Stimulated activated CD4-positive, alpha-beta T cell treated with anti-CD3 and anti-CD28 coated beads, TNF-alpha, amount 100 ng/mL, for 48 hours (primary cell): Measurements from ENCODE around the gene HS3ST5.

ENCODE experiments used
- DNase-seq, 3 donors: peaks; one replicate each; pipeline ENCODE4 v3.0.0-alpha.2; 2020; ENCODE audit warnings: low read depth in 3 of 3

The HS3ST5 gene, protein sequence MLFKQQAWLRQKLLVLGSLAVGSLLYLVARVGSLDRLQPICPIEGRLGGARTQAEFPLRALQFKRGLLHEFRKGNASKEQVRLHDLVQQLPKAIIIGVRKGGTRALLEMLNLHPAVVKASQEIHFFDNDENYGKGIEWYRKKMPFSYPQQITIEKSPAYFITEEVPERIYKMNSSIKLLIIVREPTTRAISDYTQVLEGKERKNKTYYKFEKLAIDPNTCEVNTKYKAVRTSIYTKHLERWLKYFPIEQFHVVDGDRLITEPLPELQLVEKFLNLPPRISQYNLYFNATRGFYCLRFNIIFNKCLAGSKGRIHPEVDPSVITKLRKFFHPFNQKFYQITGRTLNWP

GRCh38 chr6:114342826-114343781 is at the start of gene HS3ST5:
HS3ST5 (minus strand) TSS chr6:114343023; CDS start chr6:114062845, 280,178 bp downstream.
- no peak for DNase-seq

DNA sequence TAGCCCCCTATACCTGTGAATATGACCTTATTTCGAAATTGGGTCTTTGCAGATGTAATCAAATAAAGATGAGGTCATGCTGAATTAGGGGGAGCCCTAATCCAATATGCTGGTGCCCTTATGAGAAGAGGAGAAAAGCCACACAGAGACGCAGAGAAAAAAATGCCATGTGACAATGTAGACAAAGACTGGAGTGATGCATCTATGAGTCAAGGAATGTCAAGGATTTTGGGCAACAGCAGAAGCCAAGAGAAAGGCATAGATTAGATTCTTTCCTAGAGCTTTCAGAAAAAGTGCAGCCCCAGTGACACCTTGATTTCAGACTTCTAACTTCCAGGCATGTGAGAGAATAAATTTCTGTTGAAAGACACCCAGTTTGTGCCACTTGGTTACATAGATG is 47.4 kb upstream of the HS3ST5 start:
- DNase-seq: no peak

GRCh38 chr6:114389111-114389510 is 46.3 kb upstream of the HS3ST5 start:
- DNase-seq: no peak

GRCh38 chr6:114382406-114382805 is 39.6 kb upstream of the HS3ST5 start:
- DNase-seq: no peak

DNA sequence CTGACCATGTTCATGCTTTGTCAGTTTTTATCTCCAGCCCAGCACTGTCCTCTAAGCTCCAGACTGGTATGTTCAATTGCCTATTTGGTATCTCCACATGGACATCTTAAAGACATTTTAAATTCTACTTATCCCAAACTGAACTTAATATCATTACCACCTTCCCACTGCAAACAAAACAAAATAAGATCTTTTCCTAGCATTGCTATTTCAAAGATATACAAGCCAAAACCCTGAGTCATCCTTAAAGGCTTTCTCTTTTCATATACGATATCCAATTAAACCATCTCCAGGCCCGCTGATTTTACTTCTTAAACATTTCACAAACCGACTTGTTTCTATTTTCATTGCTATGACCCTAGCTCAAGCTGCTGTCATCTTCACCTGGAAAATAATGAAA is 35.1 kb upstream of the HS3ST5 start:
- DNase-seq: no peak

DNA sequence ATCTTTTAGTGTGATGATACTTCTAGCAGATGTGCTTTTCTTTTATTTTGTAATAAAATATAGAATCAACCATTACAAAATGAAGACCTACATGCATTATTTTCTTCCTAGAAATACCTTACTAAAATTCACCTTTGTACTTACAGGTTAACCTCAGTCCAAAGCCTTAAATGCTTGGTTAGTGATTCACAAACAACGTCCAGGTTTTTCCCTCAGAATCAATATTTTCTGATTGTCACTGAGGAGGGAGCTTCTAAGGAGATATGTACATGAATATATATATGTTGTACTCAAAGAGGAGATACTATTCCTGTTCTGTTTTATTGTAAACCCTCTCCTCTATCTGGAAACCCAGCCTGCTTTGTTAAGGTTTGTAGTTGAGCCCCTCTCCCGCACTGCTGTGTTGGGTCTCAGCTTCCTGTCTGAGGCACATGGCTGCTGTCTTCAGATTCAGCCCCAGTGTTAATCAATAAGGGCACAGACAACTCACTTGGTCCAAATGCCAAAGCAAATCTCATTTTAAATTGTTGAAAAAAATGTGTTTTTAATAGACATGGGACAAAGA is 33.9 kb upstream of the HS3ST5 start:
- DNase-seq: no peak

- DNase-seq: no peak
These were observed 32.8 kb upstream of the HS3ST5 start for GRCh38 chr6:114375541-114376192.

DNA sequence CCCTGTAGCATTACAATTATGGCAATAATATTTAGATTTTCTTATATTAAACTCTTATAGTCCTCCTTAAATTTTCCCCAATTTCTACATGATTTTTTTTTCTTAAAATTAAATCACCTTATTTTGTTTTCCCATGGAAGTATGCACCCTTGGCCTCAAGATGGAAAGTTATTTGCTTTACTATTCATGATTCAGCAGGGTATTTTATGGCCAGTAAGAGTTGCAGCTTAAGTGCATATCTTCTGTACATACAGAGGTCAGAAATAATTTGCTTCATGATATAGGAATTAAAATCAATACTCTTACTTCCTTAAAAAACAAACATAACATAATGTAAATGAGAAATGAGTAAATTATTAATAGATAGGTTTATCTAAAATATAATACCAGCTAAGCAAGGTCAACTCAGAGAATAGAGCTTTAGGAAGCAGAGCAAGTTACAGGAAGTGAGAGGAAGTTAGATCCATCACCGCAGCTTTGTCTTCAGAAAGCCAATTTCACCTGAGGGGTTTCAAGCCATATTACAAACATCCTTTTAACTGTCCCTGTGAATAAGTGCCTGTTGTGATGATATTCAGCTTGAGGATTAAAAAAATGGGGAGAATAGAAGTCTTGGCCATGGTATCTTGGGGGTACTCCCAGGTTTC is 24.6 kb upstream of the HS3ST5 start:
- DNase-seq: no peak

- DNase-seq: no peak
These were observed 24.1 kb upstream of the HS3ST5 start for GRCh38 chr6:114366899-114367298.

GRCh38 chr6:114364301-114364700 is 21.5 kb upstream of the HS3ST5 start:
- no peak for DNase-seq

- DNase-seq: no peak
These were observed 20.1 kb upstream of the HS3ST5 start for GRCh38 chr6:114362957-114363356.

- DNase-seq: no peak
These were observed 19.6 kb upstream of the HS3ST5 start for GRCh38 chr6:114362396-114362795.

DNA sequence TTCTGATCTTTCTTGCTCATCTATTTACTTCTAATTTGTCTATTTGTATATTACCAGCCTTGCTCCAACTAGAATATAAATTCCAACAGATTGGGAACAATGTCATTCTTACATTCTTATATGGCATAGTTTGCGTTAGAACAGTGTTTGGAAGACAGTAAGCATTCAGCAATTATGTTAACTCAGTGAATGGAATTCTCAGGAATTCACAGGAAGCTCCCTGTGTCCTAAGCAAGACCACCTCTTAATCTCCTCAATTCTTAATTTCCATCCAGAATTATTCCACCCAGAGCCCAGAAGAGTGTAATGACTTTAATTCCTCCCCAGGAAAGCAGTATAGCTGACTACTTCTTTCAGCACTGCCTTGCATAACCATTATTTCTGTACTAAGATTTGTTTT is 18.2 kb upstream of the HS3ST5 start:
- no peak for DNase-seq

GRCh38 chr6:114355300-114355699 is 12.5 kb upstream of the HS3ST5 start:
- no peak for DNase-seq

DNA sequence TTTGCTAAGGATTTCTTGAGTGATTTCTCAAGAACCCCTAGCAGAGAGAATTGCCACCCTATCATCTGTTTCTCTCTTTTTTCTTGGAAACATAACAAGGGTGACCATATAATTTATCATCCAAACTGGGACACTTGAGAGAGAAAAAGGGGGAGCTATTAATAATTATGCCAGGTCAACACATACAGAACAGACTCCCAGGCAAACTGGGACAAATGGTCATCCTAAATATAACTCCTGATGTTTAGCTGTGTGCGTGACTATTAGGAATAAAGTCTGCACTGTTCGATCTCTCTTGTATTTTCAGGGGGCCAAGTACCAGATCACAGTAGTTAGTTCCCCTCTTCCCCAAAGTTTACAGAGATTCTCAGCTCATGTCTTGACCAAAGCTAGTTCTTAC is 11.7 kb upstream of the HS3ST5 start:
- no peak for DNase-seq

DNA sequence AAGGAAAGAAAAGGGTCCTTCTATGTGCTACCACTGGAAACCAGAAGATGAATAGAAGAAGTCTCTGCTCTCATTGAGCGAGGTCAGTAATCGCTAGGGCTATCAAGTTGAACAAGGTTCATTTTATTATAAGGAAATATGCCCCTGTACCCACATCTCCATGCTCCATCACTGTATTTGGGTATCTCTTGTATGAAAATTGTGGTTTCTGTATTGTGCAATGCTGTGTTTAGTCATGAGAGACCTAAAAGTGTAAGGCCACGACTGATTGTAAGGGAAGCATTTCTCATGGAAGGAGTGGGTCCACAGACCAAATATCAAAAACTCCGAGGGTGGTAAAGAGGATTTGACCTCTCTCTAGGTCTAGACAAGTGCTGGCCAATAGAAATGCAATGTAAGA is 3.6 kb upstream of the HS3ST5 start:
- no peak for DNase-seq

GRCh38 chr6:114344971-114345275 is 2.1 kb upstream of the HS3ST5 start:
- DNase-seq: no peak

GRCh38 chr6:114344246-114344970 is 1.6 kb upstream of the HS3ST5 start:
- DNase-seq: no peak

DNA sequence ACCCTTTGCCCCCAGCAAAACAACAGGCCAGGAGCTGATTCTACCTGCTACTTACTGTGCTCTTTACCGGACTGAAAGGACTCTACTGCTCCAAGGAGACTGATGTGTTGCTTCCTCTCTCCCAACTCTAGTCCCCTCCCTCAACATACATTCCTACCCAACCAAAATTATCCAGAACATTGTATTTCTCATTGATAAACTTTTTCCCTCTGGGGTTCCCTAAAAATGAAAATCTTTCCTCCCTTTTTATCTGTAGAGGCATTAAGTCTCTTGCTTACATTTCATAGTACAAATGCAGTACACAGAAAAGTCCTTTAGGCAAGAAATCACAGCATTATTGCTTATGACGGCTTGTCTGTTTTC is 940 bp upstream of the HS3ST5 start:
- DNase-seq: no peak

GRCh38 chr6:114342086-114342825 is 567 bp downstream of the HS3ST5 start:
- DNase-seq: no peak
